ENCODE results near the gene PPP6R1.
"Not testable (repeated sequence)": the region's sequence is repeated elsewhere in the genome, so short reads cannot be mapped to it uniquely, and the experiment has no call there.

PPP6R1 gene

DNA sequence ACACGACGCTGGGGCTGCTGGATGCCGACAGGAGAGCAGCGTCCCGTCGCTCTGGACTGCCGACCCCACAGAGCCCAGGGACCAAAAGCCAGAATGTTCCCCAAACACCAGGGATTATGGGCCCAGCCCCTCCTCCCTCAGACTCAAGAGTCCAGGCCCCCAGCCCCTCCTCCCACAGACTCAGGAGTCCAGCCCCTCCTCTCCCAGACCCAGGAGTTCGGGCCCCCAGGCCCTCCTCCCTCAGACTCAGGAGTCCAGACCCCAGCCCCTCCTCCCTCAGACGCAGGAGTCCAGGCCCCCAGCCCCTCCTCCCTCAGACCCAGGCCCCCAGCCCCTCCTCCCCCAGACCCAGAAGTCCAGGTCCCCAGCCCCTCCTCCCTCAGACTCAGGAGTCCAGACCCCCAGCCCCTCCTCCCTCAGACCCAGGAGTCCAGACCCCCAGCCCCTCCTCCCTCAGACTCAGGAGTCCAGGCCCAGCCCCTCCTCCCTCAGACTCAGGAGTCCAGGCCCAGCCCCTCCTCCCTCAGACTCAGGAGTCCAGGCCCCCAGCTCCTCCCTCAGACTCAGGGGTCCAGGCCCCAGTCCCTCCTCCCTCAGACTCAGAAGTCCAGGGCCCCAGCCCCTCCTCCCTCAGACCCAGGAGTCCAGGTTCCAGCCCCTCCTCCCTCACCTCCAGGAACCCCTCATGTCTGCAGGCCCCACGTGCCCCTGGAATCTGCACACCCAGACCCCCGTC lies 34.0 kb downstream of the PPP6R1 start:
- not testable (repeated sequence) for H2BK5ac ChIP-seq (ENCODE audit: low read length); H4K8ac ChIP-seq (ENCODE audit: low read depth, low read length); H3K4me2 ChIP-seq (ENCODE audit: low read length); H3K4me1 ChIP-seq (ENCODE audit: control insufficient read depth, low read depth, low read length); H3K4ac ChIP-seq (ENCODE audit: low read depth, low read length); H3K4me3 ChIP-seq (ENCODE audit: low read length); H4K5ac ChIP-seq (ENCODE audit: low read length); H2BK15ac ChIP-seq (replicated peaks; ENCODE audit: low read depth); H3K79me2 ChIP-seq (ENCODE audit: control insufficient read depth, insufficient read depth, low read length); H2BK120ac ChIP-seq (ENCODE audit: low read depth, low read length); H3K18ac ChIP-seq (ENCODE audit: low read length); H3K79me1 ChIP-seq (ENCODE audit: low read length); H2AK5ac ChIP-seq (ENCODE audit: low read length); H3K23ac ChIP-seq (ENCODE audit: low read length); H3K36me3 ChIP-seq (ENCODE audit: control insufficient read depth, insufficient read depth, low read length); H3K27me3 ChIP-seq (ENCODE audit: insufficient read depth, low read length, poor library complexity); H3K56ac ChIP-seq (ENCODE audit: low read length); H3K27ac ChIP-seq (ENCODE audit: low read depth, low read length); H3K9ac ChIP-seq (ENCODE audit: low read length); DNase-seq
- whole genome bisulfite sequencing (ENCODE audit: extremely low coverage, insufficient coverage, low lambda C conversion rate) = no CpG with 5 or more reads among the region's 11 CpGs

DNA sequence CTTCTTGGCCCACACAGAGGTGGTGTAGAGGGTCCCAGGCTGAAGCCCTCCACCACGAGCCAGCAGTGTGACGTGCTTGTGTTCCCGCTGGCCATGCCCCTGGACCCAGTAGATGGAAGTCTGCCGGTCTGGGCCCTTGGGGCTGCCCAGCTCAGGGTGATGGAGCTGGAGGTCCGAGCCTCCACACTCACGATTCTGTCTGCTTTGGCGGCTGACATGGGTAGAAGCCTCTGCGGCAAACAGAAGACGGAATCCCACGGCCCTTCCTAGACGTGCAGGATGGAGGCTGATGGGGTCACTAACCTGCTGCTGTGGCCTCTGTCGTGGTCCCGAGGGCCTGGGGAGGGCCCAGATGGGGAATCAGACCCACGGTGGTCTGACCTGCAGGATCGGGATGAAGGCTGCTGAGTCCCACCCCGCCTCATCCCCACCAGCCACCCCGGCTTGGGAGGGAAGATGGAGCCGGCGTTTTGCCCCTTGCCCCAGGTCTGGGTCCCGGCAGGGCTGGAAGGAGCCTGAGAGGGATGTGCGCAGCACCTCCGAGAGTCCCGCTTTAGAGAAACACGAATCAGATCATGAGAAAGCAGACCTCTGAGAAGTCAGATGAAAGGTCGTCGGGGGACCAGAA lies 34.7 kb downstream of the PPP6R1 start:
- WGBS (ENCODE audit: extremely low coverage, insufficient coverage, low lambda C conversion rate) = no CpG with 5 or more reads among the region's 26 CpGs
- H2BK15ac ChIP-seq (replicated peaks; ENCODE audit: low read depth) = no peak overlapping the region
- H3K4me3 ChIP-seq (ENCODE audit: low read length) = no peak overlapping the region
- H3K18ac ChIP-seq (ENCODE audit: low read length) = no peak overlapping the region
- no peak overlapping the region for H3K4ac ChIP-seq (ENCODE audit: low read depth, low read length)
- no peaks in the 10 kb centered on the region for H3K79me2 ChIP-seq (ENCODE audit: control insufficient read depth, insufficient read depth, low read length)
- H3K27ac ChIP-seq (ENCODE audit: low read depth, low read length) = no peak overlapping the region
- H4K8ac ChIP-seq (ENCODE audit: low read depth, low read length) = no peak overlapping the region
- H2BK5ac ChIP-seq (ENCODE audit: low read length) = no peak overlapping the region
- no peak overlapping the region for H4K5ac ChIP-seq (ENCODE audit: low read length)
- H2AK5ac ChIP-seq (ENCODE audit: low read length) = no peak overlapping the region
- H3K79me1 ChIP-seq (ENCODE audit: low read length) = no peaks in the 10 kb centered on the region
- peaks cover 5% of the 10 kb centered on the region for H3K36me3 ChIP-seq (ENCODE audit: control insufficient read depth, insufficient read depth, low read length)
- H3K23ac ChIP-seq (ENCODE audit: low read length) = no peak overlapping the region
- no peak overlapping the region for H3K4me2 ChIP-seq (ENCODE audit: low read length)
- H3K9ac ChIP-seq (ENCODE audit: low read length) = no peak overlapping the region
- H3K27me3 ChIP-seq (ENCODE audit: insufficient read depth, low read length, poor library complexity) = no peaks in the 10 kb centered on the region
- no peaks in the 10 kb centered on the region for H3K4me1 ChIP-seq (ENCODE audit: control insufficient read depth, low read depth, low read length)
- no peak overlapping the region for H3K56ac ChIP-seq (ENCODE audit: low read length)
- no peak for DNase-seq
- no peak overlapping the region for H2BK120ac ChIP-seq (ENCODE audit: low read depth, low read length)

DNA sequence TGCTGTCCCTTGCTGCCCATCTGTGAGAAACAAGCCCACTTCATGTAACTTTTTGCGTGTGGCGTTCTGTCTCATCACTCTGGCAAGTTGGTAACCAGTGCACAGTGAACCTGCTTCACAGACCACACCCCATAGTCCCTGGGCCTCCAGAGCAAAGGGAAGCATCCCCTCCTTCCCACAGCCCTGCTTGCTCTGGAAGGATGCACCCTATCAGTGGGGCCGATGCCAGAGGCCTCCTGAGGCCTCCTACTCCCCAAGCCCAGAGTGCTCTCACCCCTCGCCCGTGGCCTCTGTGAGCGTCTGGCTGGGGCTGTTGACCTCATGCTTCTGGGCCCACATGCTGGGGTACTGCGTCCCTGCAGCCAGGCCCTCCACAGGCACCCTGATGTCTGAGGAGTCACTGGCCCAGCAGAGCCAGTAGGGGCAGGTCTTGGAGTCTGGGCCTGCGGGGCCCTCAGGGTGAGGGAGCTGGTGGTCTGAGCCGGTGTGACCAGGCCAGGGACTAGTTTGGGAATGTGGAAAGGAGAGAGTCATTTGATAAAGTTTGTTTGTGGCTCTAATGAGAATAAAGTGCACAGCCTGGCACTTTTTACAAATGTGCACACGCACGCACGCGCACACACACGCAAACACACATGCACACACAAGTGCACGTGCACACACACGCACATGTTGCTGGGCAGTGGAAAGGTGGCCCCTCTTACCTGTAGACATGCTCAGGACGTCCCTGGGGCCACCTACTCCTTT lies 35.4 kb downstream of the PPP6R1 start:
- no peak for DNase-seq
- no peak overlapping the region for H4K5ac ChIP-seq (ENCODE audit: low read length)
- peaks cover 4% of the 10 kb centered on the region for H3K36me3 ChIP-seq (ENCODE audit: control insufficient read depth, insufficient read depth, low read length)
- H3K18ac ChIP-seq (ENCODE audit: low read length) = no peak overlapping the region
- H3K56ac ChIP-seq (ENCODE audit: low read length) = no peak overlapping the region
- H3K27ac ChIP-seq (ENCODE audit: low read depth, low read length) = no peak overlapping the region
- no peak overlapping the region for H3K23ac ChIP-seq (ENCODE audit: low read length)
- WGBS (ENCODE audit: extremely low coverage, insufficient coverage, low lambda C conversion rate) = no CpG with 5 or more reads among the region's 17 CpGs
- no peaks in the 10 kb centered on the region for H3K27me3 ChIP-seq (ENCODE audit: insufficient read depth, low read length, poor library complexity)
- no peak overlapping the region for H2BK120ac ChIP-seq (ENCODE audit: low read depth, low read length)
- no peaks in the 10 kb centered on the region for H3K79me2 ChIP-seq (ENCODE audit: control insufficient read depth, insufficient read depth, low read length)
- no peak overlapping the region for H2BK5ac ChIP-seq (ENCODE audit: low read length)
- no peak overlapping the region for H3K9ac ChIP-seq (ENCODE audit: low read length)
- no peak overlapping the region for H3K4me2 ChIP-seq (ENCODE audit: low read length)
- no peaks in the 10 kb centered on the region for H3K4me1 ChIP-seq (ENCODE audit: control insufficient read depth, low read depth, low read length)
- H4K8ac ChIP-seq (ENCODE audit: low read depth, low read length) = no peak overlapping the region
- no peak overlapping the region for H3K4ac ChIP-seq (ENCODE audit: low read depth, low read length)
- H3K79me1 ChIP-seq (ENCODE audit: low read length) = no peaks in the 10 kb centered on the region
- no peak overlapping the region for H3K4me3 ChIP-seq (ENCODE audit: low read length)
- no peak overlapping the region for H2BK15ac ChIP-seq (replicated peaks; ENCODE audit: low read depth)
- no peak overlapping the region for H2AK5ac ChIP-seq (ENCODE audit: low read length)

- DNase-seq = peak; percentile 65
- WGBS (ENCODE audit: extremely low coverage, insufficient coverage, low lambda C conversion rate) = no CpG with 5 or more reads among the region's 9 CpGs
Measured at GRCh38 chr19:55220525-55220924, 38.3 kb downstream of the PPP6R1 start.

GRCh38 chr19:55216461-55217198 lies 42.2 kb downstream of the PPP6R1 start:
- no peak overlapping the region for H2BK120ac ChIP-seq (ENCODE audit: low read depth, low read length)
- H2BK5ac ChIP-seq (ENCODE audit: low read length) = no peak overlapping the region
- no CpG with 5 or more reads among the region's 36 CpGs for WGBS (ENCODE audit: extremely low coverage, insufficient coverage, low lambda C conversion rate)
- H3K79me1 ChIP-seq (ENCODE audit: low read length) = no peaks in the 10 kb centered on the region
- no peak overlapping the region for H3K27ac ChIP-seq (ENCODE audit: low read depth, low read length)
- no peaks in the 10 kb centered on the region for H3K4me1 ChIP-seq (ENCODE audit: control insufficient read depth, low read depth, low read length)
- H4K8ac ChIP-seq (ENCODE audit: low read depth, low read length) = no peak overlapping the region
- H3K79me2 ChIP-seq (ENCODE audit: control insufficient read depth, insufficient read depth, low read length) = no peaks in the 10 kb centered on the region
- no peaks in the 10 kb centered on the region for H3K36me3 ChIP-seq (ENCODE audit: control insufficient read depth, insufficient read depth, low read length)
- peak overlapping the region; percentile 19 for H3K4me2 ChIP-seq (ENCODE audit: low read length)
- no peak overlapping the region for H2BK15ac ChIP-seq (replicated peaks; ENCODE audit: low read depth)
- H3K56ac ChIP-seq (ENCODE audit: low read length) = peak overlapping the region; percentile 73
- no peak overlapping the region for H2AK5ac ChIP-seq (ENCODE audit: low read length)
- H3K18ac ChIP-seq (ENCODE audit: low read length) = no peak overlapping the region
- H3K4ac ChIP-seq (ENCODE audit: low read depth, low read length) = no peak overlapping the region
- H4K5ac ChIP-seq (ENCODE audit: low read length) = no peak overlapping the region
- DNase-seq = peak; percentile 99
- H3K27me3 ChIP-seq (ENCODE audit: insufficient read depth, low read length, poor library complexity) = no peaks in the 10 kb centered on the region
- peak overlapping the region; percentile 60 for H3K9ac ChIP-seq (ENCODE audit: low read length)
- peak overlapping the region; percentile 20 for H3K4me3 ChIP-seq (ENCODE audit: low read length)
- H3K23ac ChIP-seq (ENCODE audit: low read length) = no peak overlapping the region

More at GRCh38 chr19:55220525-55220924, 38.3 kb downstream of the PPP6R1 start:
- H3K56ac ChIP-seq (ENCODE audit: low read length) = no peak overlapping the region
- no peak overlapping the region for H2BK120ac ChIP-seq (ENCODE audit: low read depth, low read length)
- H4K8ac ChIP-seq (ENCODE audit: low read depth, low read length) = no peak overlapping the region
- H3K4me2 ChIP-seq (ENCODE audit: low read length) = no peak overlapping the region
- H3K79me1 ChIP-seq (ENCODE audit: low read length) = no peaks in the 10 kb centered on the region
- no peak overlapping the region for H4K5ac ChIP-seq (ENCODE audit: low read length)
- no peak overlapping the region for H3K27ac ChIP-seq (ENCODE audit: low read depth, low read length)
- H3K4me1 ChIP-seq (ENCODE audit: control insufficient read depth, low read depth, low read length) = no peaks in the 10 kb centered on the region
- no peak overlapping the region for H2BK5ac ChIP-seq (ENCODE audit: low read length)
- H3K4ac ChIP-seq (ENCODE audit: low read depth, low read length) = no peak overlapping the region
- no peak overlapping the region for H3K23ac ChIP-seq (ENCODE audit: low read length)
- no peak overlapping the region for H2BK15ac ChIP-seq (replicated peaks; ENCODE audit: low read depth)
- H3K36me3 ChIP-seq (ENCODE audit: control insufficient read depth, insufficient read depth, low read length) = no peaks in the 10 kb centered on the region
- H3K9ac ChIP-seq (ENCODE audit: low read length) = no peak overlapping the region
- no peak overlapping the region for H3K18ac ChIP-seq (ENCODE audit: low read length)
- no peak overlapping the region for H3K4me3 ChIP-seq (ENCODE audit: low read length)
- H3K27me3 ChIP-seq (ENCODE audit: insufficient read depth, low read length, poor library complexity) = no peaks in the 10 kb centered on the region
- no peaks in the 10 kb centered on the region for H3K79me2 ChIP-seq (ENCODE audit: control insufficient read depth, insufficient read depth, low read length)
- H2AK5ac ChIP-seq (ENCODE audit: low read length) = no peak overlapping the region

Data from mesendoderm (in vitro differentiated cells).